Immature natural killer cell (primary cell): ENCODE measurements around the gene RAB11FIP4. TPM values are rescaled to one million over a fixed set of nuclear protein-coding genes. Genes with fewer than 3 reads are reported as not detected.

ENCODE experiments used
- DNase-seq, 3 donors: peaks; one replicate each; pipeline ENCODE4 v3.0.0; 2022; ENCODE audit warnings: mixed read lengths in 1 of 3
- H3K27ac Mint-ChIP-seq, 6 donors: one replicate each; pipeline ENCODE4 v1.8.0; 2020; ENCODE audit warnings: mixed read lengths in 6 of 6, mild to moderate bottlenecking in 5 of 6, inconsistent platforms in 4 of 6, moderate library complexity in 3 of 6
- H3K27me3 Mint-ChIP-seq, 3 donors: one replicate each; pipeline ENCODE4 v1.8.0; 2020 to 2021; ENCODE audit warnings: low read depth in 3 of 3, mild to moderate bottlenecking in 3 of 3, mixed read lengths in 3 of 3, moderate library complexity in 3 of 3, inconsistent platforms in 1 of 3
- H3K36me3 Mint-ChIP-seq, 3 donors: one replicate each; pipeline ENCODE4 v1.8.0; 2020; ENCODE audit warnings: mixed read lengths in 3 of 3, inconsistent platforms in 2 of 3, mild to moderate bottlenecking in 2 of 3
- H3K4me1 Mint-ChIP-seq, 2 donors: one replicate each; pipeline ENCODE4 v1.8.0; 2020; ENCODE audit warnings: inconsistent platforms in 2 of 2, mild to moderate bottlenecking in 2 of 2, mixed read lengths in 2 of 2, moderate library complexity in 1 of 2
- H3K4me3 Mint-ChIP-seq, 5 donors: one replicate each; pipeline ENCODE4 v1.8.0; 2020; ENCODE audit warnings: mild to moderate bottlenecking in 5 of 5, mixed read lengths in 5 of 5, inconsistent platforms in 3 of 5, moderate library complexity in 3 of 5
- H3K9me3 Mint-ChIP-seq, 6 donors: one replicate each; pipeline ENCODE4 v1.8.0; 2020; ENCODE audit warnings: mild to moderate bottlenecking in 6 of 6, mixed read lengths in 6 of 6, inconsistent platforms in 4 of 6, moderate library complexity in 3 of 6
- polyA plus RNA-seq, 3 donors: library from polyadenylated mRNA; unstranded; fragments of 300-500 nt; fragmentation: Illumina TruSeq; gene quantifications; one replicate each; pipeline ENCODE4 v1.2.3, GENCODE V29; 2021

The RAB11FIP4 gene
- polyA plus RNA-seq, 3 donors from 2014 or later: 14.2 to 41.8 (median 22.1) TPM

DNA sequence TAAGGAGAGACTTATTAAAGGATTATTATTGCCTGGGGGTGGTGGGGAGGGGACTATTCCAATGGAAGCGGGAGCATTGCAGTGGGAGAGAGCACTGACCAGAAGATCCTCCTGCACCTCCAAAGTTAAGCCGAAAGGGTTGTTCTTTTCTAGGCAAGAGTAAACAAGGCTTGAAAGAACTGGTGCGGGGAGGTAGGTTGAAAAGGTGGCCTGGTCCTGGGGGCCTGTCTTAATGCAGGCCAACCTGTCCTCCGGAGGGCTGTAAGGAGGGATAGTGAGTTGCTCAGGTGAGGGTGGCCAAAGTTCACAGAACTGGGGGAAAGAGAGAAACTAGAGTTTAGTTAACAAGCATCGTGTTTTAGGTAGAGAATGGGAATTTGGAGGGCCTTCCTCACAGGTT, 65.3 kb downstream of the RAB11FIP4 start:
- no peaks in the 10 kb centered on the region for H3K36me3 Mint-ChIP-seq
- DNase-seq: no peak
- H3K4me3 Mint-ChIP-seq: no peak overlapping the region
- peak overlapping the region in 1 of 6 donors; percentile 33 for H3K27ac Mint-ChIP-seq
- no peaks in the 10 kb centered on the region for H3K9me3 Mint-ChIP-seq
- H3K4me1 Mint-ChIP-seq: peaks cover 10% of the 10 kb centered on the region in 2 donors
- H3K27me3 Mint-ChIP-seq: peaks cover 0 to 4% (median 2%) of the 10 kb centered on the region in 3 donors

DNA sequence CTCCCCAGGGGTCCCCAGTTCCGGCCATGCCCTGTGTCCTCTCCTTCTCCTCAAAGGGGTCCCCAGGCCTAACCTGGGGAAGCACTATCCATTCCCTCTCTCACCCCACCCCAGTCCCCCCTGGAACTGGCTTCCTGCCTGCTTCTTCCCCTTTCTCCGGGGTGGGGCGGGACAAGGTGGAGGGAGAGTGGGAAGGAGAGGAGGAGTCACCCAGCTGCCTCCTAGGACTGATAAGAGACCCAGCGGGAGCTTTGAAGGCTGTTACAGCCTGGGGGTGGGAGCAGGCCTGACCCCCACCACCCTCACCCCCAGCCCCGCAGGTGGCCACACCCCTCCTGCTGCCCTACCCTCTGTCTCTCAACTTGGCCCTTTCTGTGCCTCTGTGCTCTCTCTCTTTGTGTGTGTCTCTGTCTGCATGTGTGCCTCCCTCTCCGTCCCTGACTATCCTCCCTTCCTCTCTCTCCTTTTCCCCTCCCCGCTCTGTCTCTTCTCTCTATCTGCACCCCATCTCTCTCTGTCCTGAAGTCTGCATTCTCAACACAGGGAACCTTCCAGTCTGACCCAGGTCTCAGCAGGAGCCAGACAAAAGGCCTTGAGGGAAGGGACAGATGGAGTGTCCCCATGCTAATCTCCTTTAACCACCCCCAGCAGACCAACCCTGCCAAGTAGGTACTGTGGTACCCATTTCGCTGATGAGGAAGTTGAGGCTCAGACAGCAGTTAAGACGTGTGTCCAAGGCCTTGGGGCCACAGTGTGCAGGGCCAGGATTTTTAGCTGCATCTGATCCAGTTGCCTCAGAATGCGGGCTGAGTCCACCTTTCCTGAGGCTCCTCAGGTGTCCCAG, 66.1 kb downstream of the RAB11FIP4 start:
- DNase-seq: no peak
- no peak overlapping the region for H3K4me3 Mint-ChIP-seq
- H3K9me3 Mint-ChIP-seq: no peaks in the 10 kb centered on the region
- H3K27ac Mint-ChIP-seq: no peak overlapping the region
- H3K4me1 Mint-ChIP-seq: peaks cover 10% of the 10 kb centered on the region in 2 donors
- peaks cover 0 to 4% (median 2%) of the 10 kb centered on the region in 3 donors for H3K27me3 Mint-ChIP-seq
- H3K36me3 Mint-ChIP-seq: no peaks in the 10 kb centered on the region

DNA sequence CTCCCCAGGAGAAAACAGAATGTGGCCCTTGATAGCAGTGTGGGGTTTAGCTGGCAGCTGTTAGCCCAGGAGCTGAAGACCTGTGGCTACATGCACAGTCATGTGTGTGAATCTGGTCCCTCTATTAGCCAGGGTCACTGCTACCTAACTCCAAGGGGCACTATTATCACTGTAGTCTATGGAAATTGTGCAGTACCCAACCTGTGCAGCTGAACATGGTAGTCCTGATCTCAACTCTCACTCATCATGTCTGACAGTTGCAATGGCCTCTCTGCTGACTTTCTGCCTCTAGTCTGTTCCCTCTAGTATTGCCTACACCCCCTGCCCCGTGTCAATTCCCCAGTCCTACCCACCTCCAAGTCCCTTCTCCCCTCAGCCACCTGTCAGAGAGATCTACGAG, 67.4 kb downstream of the RAB11FIP4 start:
- Mint-ChIP-seq H3K27ac (peak overlapping the region in 3 of 6 donors; percentile 5 to 75 (median 36)), H3K4me1 (peaks cover 10% of the 10 kb centered on the region in 2 donors), H3K9me3 (no peaks in the 10 kb centered on the region), H3K27me3 (peaks cover 0 to 4% (median 0%) of the 10 kb centered on the region in 3 donors), H3K4me3 (no peak overlapping the region), H3K36me3 (no peaks in the 10 kb centered on the region)
- peak in 1 of 3 donors; percentile 10 for DNase-seq

DNA sequence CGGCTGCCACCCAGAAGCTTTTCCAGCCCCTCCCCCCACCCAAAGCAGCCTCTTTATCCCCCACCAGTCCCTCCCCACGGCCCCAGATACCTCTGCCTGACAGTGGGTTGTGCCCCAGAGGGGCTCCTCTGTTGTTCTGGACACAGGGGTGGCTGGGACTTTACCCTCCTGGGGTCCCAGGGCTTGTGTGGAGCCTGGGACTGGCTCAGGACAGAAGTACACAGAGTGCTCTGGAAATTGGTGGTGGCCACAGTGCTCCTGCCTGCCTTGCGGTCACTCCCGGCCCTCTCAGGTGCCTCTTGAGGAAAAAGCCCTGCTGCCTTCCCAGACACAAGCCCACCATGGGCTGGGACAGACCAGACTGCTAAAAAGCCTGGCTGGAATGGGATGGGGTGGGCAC, 68.2 kb downstream of the RAB11FIP4 start:
- H3K27ac Mint-ChIP-seq: no peak overlapping the region
- DNase-seq: no peak
- H3K27me3 Mint-ChIP-seq: peaks cover 0 to 4% (median 0%) of the 10 kb centered on the region in 3 donors
- peaks cover 10% of the 10 kb centered on the region in 2 donors for H3K4me1 Mint-ChIP-seq
- no peak overlapping the region for H3K4me3 Mint-ChIP-seq
- H3K36me3 Mint-ChIP-seq: no peaks in the 10 kb centered on the region
- H3K9me3 Mint-ChIP-seq: no peaks in the 10 kb centered on the region

DNA sequence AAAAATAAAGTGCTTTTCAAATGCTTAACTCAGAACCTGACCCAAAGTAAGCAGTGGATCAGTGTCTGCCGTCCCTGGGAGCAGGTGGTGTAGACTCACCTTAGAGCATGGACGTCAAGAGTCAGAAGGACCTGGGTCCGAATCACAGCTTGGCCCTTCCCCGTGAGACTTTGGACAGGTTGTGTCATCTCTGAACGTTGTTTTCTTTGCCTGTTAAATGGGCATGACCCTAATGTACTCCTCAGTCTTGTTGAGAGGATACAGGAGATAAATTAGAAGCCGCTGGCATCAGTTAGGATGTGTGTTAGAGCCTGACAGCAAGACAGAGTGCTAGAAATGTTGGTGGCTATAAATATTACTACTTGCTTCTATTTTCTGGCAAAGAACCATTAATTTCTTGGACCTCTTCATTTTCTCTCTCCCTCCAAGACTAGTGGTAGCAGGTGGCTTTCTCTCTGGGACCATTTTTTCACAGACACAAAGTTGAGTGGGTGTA, 68.8 kb downstream of the RAB11FIP4 start:
- Mint-ChIP-seq H3K4me1 (peaks cover 10% of the 10 kb centered on the region in 2 donors), H3K27me3 (peaks cover 0 to 2% (median 0%) of the 10 kb centered on the region in 3 donors), H3K4me3 (no peak overlapping the region), H3K36me3 (no peaks in the 10 kb centered on the region), H3K27ac (no peak overlapping the region), H3K9me3 (no peaks in the 10 kb centered on the region)
- DNase-seq: no peak

DNA sequence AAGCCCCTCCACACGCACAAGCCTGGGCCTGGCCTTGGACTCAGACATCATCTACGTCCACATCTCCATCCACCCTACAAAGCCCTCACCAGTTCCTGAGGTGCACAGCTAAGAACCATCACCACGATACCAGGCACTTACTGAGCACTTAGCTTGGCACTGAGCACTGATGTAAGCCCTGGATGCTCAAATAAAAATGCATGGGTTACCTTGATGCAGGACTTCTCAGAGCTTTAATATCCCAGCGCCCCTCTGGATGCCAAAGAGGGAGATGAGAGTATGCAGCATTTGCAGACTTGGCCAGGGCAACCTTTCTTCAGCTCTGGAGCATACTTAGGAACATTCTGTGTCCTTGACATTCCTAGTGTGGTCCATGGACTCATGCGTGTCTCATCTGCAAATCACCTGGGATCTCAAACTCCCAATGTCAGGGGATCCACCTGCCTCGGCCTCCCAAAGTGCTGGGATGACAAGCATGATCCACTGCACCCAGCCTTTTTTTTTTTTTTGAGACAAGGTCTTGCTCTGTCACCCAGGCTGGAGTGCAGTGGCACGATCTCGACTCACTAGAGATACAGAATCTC, 69.8 kb downstream of the RAB11FIP4 start:
- H3K36me3 Mint-ChIP-seq: no peaks in the 10 kb centered on the region
- peaks cover 0 to 2% (median 0%) of the 10 kb centered on the region in 3 donors for H3K27me3 Mint-ChIP-seq
- no peaks in the 10 kb centered on the region for H3K9me3 Mint-ChIP-seq
- peaks cover 10% of the 10 kb centered on the region in 2 donors for H3K4me1 Mint-ChIP-seq
- no peak overlapping the region for H3K4me3 Mint-ChIP-seq
- no peak overlapping the region for H3K27ac Mint-ChIP-seq
- no peak for DNase-seq

DNA sequence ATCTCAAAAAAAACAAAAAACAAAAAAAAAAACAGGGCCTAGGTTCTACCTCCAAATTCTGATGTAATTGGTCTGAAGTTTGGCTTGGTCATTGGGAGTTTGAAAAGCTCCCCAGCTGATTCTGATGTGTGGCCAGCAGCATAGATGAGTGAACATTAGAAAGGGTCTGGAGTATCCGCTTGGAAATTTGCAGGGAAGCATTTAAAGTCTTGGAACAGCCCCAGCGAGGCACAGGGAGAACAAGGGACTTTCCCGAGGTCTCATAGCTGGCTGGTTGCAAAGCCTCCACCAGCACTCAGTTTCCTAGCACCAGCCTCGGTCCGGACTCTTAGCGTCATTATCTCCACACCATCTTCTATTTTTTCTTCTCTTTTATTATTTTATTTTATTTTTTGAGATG, 70.8 kb downstream of the RAB11FIP4 start:
- Mint-ChIP-seq H3K27me3 (peaks cover 0 to 2% (median 0%) of the 10 kb centered on the region in 3 donors), H3K4me3 (no peak overlapping the region), H3K9me3 (no peaks in the 10 kb centered on the region), H3K4me1 (peaks cover 10 to 14% of the 10 kb centered on the region in 2 donors), H3K36me3 (no peaks in the 10 kb centered on the region), H3K27ac (no peak overlapping the region)
- no peak for DNase-seq

DNA sequence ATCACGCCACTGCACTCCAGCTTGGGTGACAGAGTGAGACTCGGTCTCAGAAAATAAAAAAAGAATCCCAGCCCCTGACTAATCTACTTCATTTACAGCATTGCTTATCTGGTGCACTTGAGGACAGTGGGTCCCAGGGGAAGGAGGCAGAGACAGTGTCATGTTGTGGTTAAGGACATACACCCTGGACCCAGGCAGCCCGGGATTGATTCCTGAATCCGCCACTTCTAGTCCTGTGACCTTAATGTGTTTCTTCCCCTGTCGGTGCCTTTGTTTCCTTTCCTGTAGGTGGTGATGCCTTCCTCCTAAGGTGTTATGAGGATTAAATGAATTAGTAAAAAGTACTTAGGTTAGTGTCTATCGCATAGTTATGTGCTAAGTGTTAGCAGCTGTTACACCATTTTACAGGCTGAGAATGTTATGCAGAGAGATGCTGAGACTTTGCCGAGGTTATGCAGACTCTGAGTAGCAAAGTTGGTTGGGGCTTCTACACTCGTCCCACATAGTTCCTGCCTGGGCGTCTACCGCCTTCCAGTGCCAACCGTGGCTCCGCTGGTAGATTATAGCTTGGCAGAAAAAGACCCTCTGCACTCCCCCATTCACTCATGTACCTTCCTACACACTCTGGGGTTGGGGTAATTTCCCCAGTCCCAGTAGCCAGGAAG, 74.8 kb downstream of the RAB11FIP4 start:
- H3K36me3 Mint-ChIP-seq: no peaks in the 10 kb centered on the region
- H3K27ac Mint-ChIP-seq: no peak overlapping the region
- peaks cover 4 to 7% (median 4%) of the 10 kb centered on the region in 3 donors for H3K27me3 Mint-ChIP-seq
- H3K4me3 Mint-ChIP-seq: no peak overlapping the region
- no peaks in the 10 kb centered on the region for H3K9me3 Mint-ChIP-seq
- DNase-seq: no peak
- H3K4me1 Mint-ChIP-seq: peaks cover 0 to 28% of the 10 kb centered on the region in 2 donors

DNA sequence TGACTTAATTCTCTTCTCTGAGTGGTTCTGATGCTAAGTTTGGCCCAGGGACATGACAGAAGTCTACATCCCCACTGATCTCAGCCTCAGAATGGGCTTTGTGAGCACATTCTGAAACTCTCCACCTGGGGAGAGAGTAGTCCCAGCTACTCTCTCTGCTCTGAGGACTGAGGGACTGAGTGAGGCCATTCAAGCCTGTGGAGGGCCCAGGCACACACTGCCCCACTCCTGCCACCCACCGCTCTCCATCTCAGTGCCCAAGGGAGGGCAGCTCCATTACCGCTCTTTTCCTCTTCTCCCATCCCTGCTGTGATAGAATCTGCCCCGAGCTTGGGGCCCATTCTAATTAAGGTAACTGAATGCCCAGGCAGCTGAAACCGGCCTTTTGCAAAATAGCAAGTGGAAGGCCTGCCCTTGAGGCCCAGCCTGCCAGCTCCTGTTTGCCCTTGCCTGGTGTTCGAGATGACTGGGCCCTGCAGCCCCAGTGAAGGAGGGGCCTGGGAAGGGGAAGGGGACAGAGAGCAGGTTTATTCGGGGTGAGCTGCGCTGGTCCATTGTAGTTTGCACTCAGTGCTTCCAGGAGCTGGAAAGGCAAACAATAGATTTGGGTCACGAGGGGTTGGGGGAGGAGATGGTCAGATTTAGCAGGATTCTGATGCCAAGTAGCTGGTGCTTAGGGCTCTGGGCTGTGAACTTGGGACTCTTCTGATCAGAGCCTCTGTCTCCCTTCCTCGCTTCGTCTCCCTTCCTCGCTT, 76.2 kb downstream of the RAB11FIP4 start:
- no peaks in the 10 kb centered on the region for H3K36me3 Mint-ChIP-seq
- H3K4me3 Mint-ChIP-seq: no peak overlapping the region
- no peaks in the 10 kb centered on the region for H3K9me3 Mint-ChIP-seq
- H3K27ac Mint-ChIP-seq: peak overlapping the region in 1 of 6 donors; percentile 83
- DNase-seq: no peak
- peaks cover 0 to 30% of the 10 kb centered on the region in 2 donors for H3K4me1 Mint-ChIP-seq
- peaks cover 4 to 7% (median 4%) of the 10 kb centered on the region in 3 donors for H3K27me3 Mint-ChIP-seq

DNA sequence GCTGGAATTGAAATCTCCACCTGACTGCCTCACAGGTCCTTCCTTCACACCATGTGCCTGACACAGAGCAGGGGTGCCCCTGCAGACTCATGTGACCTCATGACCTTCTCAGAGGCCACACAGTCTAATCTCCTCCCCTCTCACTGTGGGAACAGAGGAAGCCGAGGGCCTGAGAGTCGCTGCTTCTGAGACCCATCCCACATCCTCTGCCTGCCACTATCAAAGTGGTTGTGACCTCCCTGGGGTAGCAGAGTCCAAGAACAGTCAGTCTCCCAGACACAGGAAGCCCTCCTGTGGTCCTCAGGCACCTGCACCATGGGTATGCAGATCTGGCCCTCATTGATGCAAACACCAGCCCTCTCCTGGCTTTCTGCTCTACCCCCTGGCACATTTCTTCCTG, 78.5 kb downstream of the RAB11FIP4 start:
- Mint-ChIP-seq H3K4me3 (peak overlapping the region in 2 of 5 donors; percentile 33 to 51), H3K27ac (peak overlapping the region in 5 of 6 donors; percentile 40 to 91 (median 54)), H3K9me3 (no peaks in the 10 kb centered on the region), H3K36me3 (no peaks in the 10 kb centered on the region), H3K4me1 (peaks cover 0 to 30% of the 10 kb centered on the region in 2 donors), H3K27me3 (peaks cover 4 to 8% (median 7%) of the 10 kb centered on the region in 3 donors)
- peak in 1 of 3 donors; percentile 37 for DNase-seq

DNA sequence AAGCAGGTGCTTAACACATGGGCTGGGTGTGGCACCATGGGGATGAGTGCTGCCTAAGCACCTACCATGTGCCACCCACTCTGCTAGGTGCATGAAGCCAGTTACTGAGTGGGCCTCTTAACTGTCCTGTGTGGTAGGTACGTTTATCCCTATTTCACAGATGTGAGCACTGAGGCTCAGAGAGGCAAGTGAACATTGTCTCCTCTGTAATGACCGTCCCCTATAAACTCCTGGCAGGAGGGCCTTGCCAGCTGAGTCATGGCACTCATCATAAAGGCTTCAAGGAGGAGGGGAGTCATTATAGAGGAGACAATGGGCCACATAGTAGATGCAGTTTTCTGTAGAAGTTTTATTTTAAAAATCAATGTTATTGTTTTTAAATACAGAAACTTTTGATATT, 79.1 kb downstream of the RAB11FIP4 start:
- peak overlapping the region in 3 of 6 donors; percentile 48 to 91 (median 84) for H3K27ac Mint-ChIP-seq
- no peaks in the 10 kb centered on the region for H3K9me3 Mint-ChIP-seq
- H3K27me3 Mint-ChIP-seq: peaks cover 4 to 8% (median 7%) of the 10 kb centered on the region in 3 donors
- H3K36me3 Mint-ChIP-seq: no peaks in the 10 kb centered on the region
- H3K4me1 Mint-ChIP-seq: peaks cover 0 to 30% of the 10 kb centered on the region in 2 donors
- peak overlapping the region in 1 of 5 donors; percentile 26 for H3K4me3 Mint-ChIP-seq
- DNase-seq: no peak

DNA sequence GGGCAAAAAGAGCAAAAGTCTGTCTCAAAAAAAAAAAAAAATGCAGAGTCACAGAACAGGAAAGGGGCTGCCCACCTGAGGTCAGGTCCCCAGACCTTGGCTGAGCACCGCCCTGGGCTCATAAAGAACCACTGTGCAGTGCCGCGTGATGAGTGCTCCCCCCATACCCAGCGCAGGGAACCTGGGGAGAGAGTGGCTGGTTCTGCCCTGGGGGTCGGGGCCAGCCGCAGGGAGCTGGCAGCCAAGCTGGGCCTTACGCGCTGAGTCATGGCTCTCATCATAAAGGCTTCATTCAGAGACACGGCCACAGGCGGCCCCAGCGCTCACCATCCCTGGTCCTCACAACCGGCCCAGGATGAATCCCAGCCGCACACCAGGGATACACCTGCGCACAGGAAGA, 80.7 kb downstream of the RAB11FIP4 start:
- H3K4me3 Mint-ChIP-seq: no peak overlapping the region
- peaks cover 0 to 26% of the 10 kb centered on the region in 2 donors for H3K4me1 Mint-ChIP-seq
- DNase-seq: no peak
- H3K27ac Mint-ChIP-seq: no peak overlapping the region
- no peaks in the 10 kb centered on the region for H3K36me3 Mint-ChIP-seq
- H3K9me3 Mint-ChIP-seq: no peaks in the 10 kb centered on the region
- H3K27me3 Mint-ChIP-seq: peaks cover 4 to 8% (median 7%) of the 10 kb centered on the region in 3 donors
